Esophagus muscularis mucosa (tissue), 4 donors: ENCODE data around the gene GJB1. TPM values are rescaled to one million over a fixed set of nuclear protein-coding genes. Genes with fewer than 3 reads are reported as not detected.
A peak's percentile ranks its signal among the peaks of the same experiment; 100 is the strongest.
"Not testable (repeated sequence)": the region's sequence is repeated elsewhere in the genome, so short reads cannot be mapped to it uniquely, and the experiment has no call there.

Experiments
- DNase-seq: peaks from one replicate; pipeline ENCODE4 v3.0.0-alpha.2; 2017; ENCODE audit errors: extremely low spot score
- H3K27ac ChIP-seq, 4 donors: fragments of 200-600 bp; sonication (generic); replicated peaks in 1 of 4; 1 replicate in 3 of 4; 2 replicates in 1 of 4; pipeline ENCODE4 v1.5.1; 2016 to 2019; ENCODE audit warnings: mild to moderate bottlenecking in 1 of 4
- H3K27me3 ChIP-seq, 4 donors: fragments of 200-600 bp; sonication (generic); one replicate each; pipeline versions ENCODE4 v1.5.1 to v1.6.0; 2016 to 2019
- H3K36me3 ChIP-seq, 4 donors: fragments of 200-600 bp; sonication (generic); one replicate each; pipeline ENCODE4 v1.5.1; 2016 to 2019
- H3K4me1 ChIP-seq, 4 donors: fragments of 200-600 bp; sonication (generic); one replicate each; pipeline ENCODE4 v1.5.1; 2016 to 2019
- H3K4me3 ChIP-seq, 4 donors: fragments of 200-600 bp; sonication (generic); 1 replicate in 2 of 4; 2 replicates in 2 of 4; pipeline ENCODE4 v1.5.1; 2016 to 2019; ENCODE audit warnings: mild to moderate bottlenecking in 4 of 4, moderate library complexity in 1 of 4
- H3K9me3 ChIP-seq, 4 donors: fragments of 200-600 bp; sonication (generic); 1 replicate in 3 of 4; 2 replicates in 1 of 4; pipeline ENCODE4 v1.5.1; 2016 to 2019
- CTCF ChIP-seq, 3 experiments: fragments of 200-600 bp in 2 of 3; fragments of 450-650 bp in 1 of 3; sonication (generic) in 2 of 3; IDR thresholded peaks; one replicate each; pipeline ENCODE4 v1.5.1; 2017 to 2019; ENCODE audit warnings: antibody characterized with exemption in 3 of 3, mild to moderate bottlenecking in 2 of 3, moderate library complexity in 1 of 3
- EP300 ChIP-seq: sonication (generic); formaldehyde crosslinking; IDR thresholded peaks from one replicate; pipeline ENCODE4 v1.6.1; 2017; ENCODE audit warnings: antibody characterized with exemption
- POLR2A ChIP-seq: fragments of 450-650 bp; IDR thresholded peaks from one replicate; pipeline ENCODE4 v1.6.1; 2017; ENCODE audit warnings: antibody characterized with exemption, moderate library complexity, mild to moderate bottlenecking, low read depth
- POLR2AphosphoS5 ChIP-seq, 2 donors: sonication (generic); formaldehyde crosslinking; IDR thresholded peaks; one replicate each; pipeline ENCODE4 v1.6.1; 2017; ENCODE audit warnings: antibody characterized with exemption in 2 of 2
- WGBS: methylation state at CpG from one replicate; pipeline ENCODE4 v1.1.5; 2018; 5-methylcytosine and 5-hydroxymethylcytosine counted together
- intact Hi-C: fragments of 100-400 bp; cut with DNase I; formaldehyde crosslinking; loops from one replicate; pipeline ENCODE4 v1.15.1; 2023
- total RNA-seq, 4 donors: library from RNA; depleted of rRNA; stranded (reverse); fragments of >200 nt; gene quantifications; one replicate each; pipeline versions ENCODE4 v1.1.0 to v1.2.1, GENCODE V29; 2016

The GJB1 gene
- total RNA-seq, 4 donors from 2014 or later, result 0.19 TPM; not detected in 3

- H3K27ac ChIP-seq, result no peak overlapping the region
- WGBS, result 0% methylated on average over 4 of the region's 4 CpGs
These were observed 44.1 kb upstream of the GJB1 start for GRCh38 chrX:71178908-71179307.

DNA sequence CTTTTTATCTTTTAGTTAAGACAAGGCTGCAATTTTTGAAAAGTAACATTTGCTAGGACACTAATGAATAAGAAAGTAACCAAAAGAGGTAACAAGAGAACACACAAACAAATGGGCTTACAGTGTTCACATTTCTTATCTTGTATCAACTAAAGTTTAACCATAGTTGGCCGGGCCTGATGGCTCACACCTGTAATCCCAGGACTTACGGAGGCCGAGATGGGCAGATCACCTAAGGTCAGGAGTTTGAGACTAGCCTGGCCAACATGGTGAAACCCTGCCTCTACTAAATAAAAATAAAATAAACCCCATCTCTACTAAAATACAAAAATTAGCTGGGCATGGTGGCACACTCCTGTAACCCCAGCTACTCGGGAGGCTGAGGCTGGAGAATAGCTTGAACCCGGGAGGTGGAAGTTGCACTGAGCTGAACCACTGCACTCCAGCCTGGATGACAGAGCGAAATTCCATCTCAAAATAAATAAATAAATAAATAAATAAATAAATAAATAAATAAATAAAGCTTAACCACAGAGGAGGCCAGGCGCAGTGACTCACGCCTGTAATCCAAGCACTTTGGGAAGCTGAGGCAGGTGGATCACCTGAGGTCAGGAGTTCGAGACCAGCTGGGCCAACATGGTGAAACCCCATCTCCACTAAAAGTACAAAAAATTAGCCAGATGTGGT, 42.3 kb upstream of the GJB1 start:
- not testable (repeated sequence) for H3K36me3 ChIP-seq, H3K4me3 ChIP-seq, DNase-seq, H3K27me3 ChIP-seq, H3K9me3 ChIP-seq
- Histone ChIP-seq H3K27ac (peak overlapping the region; percentile 87 to 88 (median 88)), H3K4me1 (peaks cover 5 to 16% (median 10%) of the 10 kb centered on the region in 4 donors)
- intact Hi-C loops, result loop anchor here (10.0 kb wide), 2 partner anchors 56 to 416 kb away; no protein-coding TSS in a partner anchor
- 82% methylated on average over 9 of the region's 9 CpGs for WGBS

More at GRCh38 chrX:71178908-71179307, 44.1 kb upstream of the GJB1 start:
- H3K4me3 ChIP-seq, result no peak overlapping the region
- no peaks in the 10 kb centered on the region for H3K36me3 ChIP-seq
- H3K4me1 ChIP-seq, result peaks cover 5 to 16% (median 10%) of the 10 kb centered on the region in 4 donors
- no peaks in the 10 kb centered on the region for H3K9me3 ChIP-seq
- intact Hi-C loops, result loop anchor here (2.0 to 10.0 kb wide), 3 partner anchors 80 to 186 kb away; partner anchors contain the start of gene TAF1
- DNase-seq, result peak; percentile 91
- peak; percentile 67 to 70 (median 68) for TF ChIP-seq CTCF (IDR thresholded peaks at IDR 0.05)
- no peak for TF ChIP-seq EP300
- no peaks in the 10 kb centered on the region for H3K27me3 ChIP-seq

- DNase-seq, result no peak
- peak overlapping the region; percentile 87 to 88 (median 88) for H3K27ac ChIP-seq
- intact Hi-C loops, result loop anchor here (10.0 kb wide), 2 partner anchors 57 to 417 kb away; no protein-coding TSS in a partner anchor
- 50% methylated on average over 10 of the region's 10 CpGs for WGBS
- TF ChIP-seq EP300 (no peak), CTCF (IDR thresholded peaks at IDR 0.05) (no peak), POLR2A (no peak), POLR2AphosphoS5 (IDR thresholded peaks at IDR 0.05) (no peak)
- no peaks in the 10 kb centered on the region for H3K36me3 ChIP-seq
- H3K27me3 ChIP-seq, result no peaks in the 10 kb centered on the region
- peaks cover 5 to 16% (median 10%) of the 10 kb centered on the region in 4 donors for H3K4me1 ChIP-seq
- peak overlapping the region; percentile 49 to 61 (median 56) for H3K4me3 ChIP-seq
- no peaks in the 10 kb centered on the region for H3K9me3 ChIP-seq
These were observed 41.5 kb upstream of the GJB1 start for GRCh38 chrX:71181558-71181909.

- H3K9me3 ChIP-seq, result no peaks in the 10 kb centered on the region
- H3K27ac ChIP-seq, result peak overlapping the region; percentile 87 to 88 (median 88)
- no peaks in the 10 kb centered on the region for H3K27me3 ChIP-seq
- intact Hi-C loops, result loop anchor here (10.0 kb wide), 2 partner anchors 57 to 417 kb away; no protein-coding TSS in a partner anchor
- H3K36me3 ChIP-seq, result no peaks in the 10 kb centered on the region
- no peak for TF ChIP-seq CTCF (IDR thresholded peaks at IDR 0.05)
- TF ChIP-seq EP300, result no peak
- no peak for TF ChIP-seq POLR2A
- TF ChIP-seq POLR2AphosphoS5 (IDR thresholded peaks at IDR 0.05), result peak; percentile 88 to 94
- peak overlapping the region; percentile 49 to 61 (median 56) for H3K4me3 ChIP-seq
- peaks cover 5 to 16% (median 10%) of the 10 kb centered on the region in 4 donors for H3K4me1 ChIP-seq
- DNase-seq, result peak; percentile 96
- WGBS, result 34% methylated on average over 42 of the region's 42 CpGs
These were observed 40.9 kb upstream of the GJB1 start for GRCh38 chrX:71181910-71182799.

GRCh38 chrX:71182871-71183270, 40.2 kb upstream of the GJB1 start:
- intact Hi-C loops, result loop anchor here (10.0 kb wide), 2 partner anchors 58 to 418 kb away; no protein-coding TSS in a partner anchor

More at GRCh38 chrX:71182871-71183270, 40.2 kb upstream of the GJB1 start:
- Histone ChIP-seq H3K4me3 (peak overlapping the region; percentile 49 to 61 (median 56)), H3K27ac (peak overlapping the region; percentile 84 to 88 (median 88)), H3K27me3 (no peaks in the 10 kb centered on the region), H3K36me3 (no peaks in the 10 kb centered on the region), H3K9me3 (no peaks in the 10 kb centered on the region), H3K4me1 (peaks cover 5 to 16% (median 10%) of the 10 kb centered on the region in 4 donors)
- no peak for TF ChIP-seq CTCF (IDR thresholded peaks at IDR 0.05)
- no peak for TF ChIP-seq EP300
- TF ChIP-seq POLR2A, result no peak
- no peak for TF ChIP-seq POLR2AphosphoS5 (IDR thresholded peaks at IDR 0.05)
- WGBS, result 19% methylated on average over 2 of the region's 2 CpGs
- DNase-seq, result no peak
